Femur (tissue), 1 donor: Measurements from ENCODE around the gene RRAS2.
"Not testable (repeated sequence)": the region's sequence is repeated elsewhere in the genome, so short reads cannot be mapped to it uniquely, and the experiment has no call there.

Experiments
- DNase-seq: peaks from one replicate; pipeline ENCODE4 v3.0.0-alpha.2; 2017

RRAS2 gene

GRCh38 chr11:14358729-14359439 is at the start of gene RRAS2:
Gene RRAS2 (minus strand): TSS chr11:14359183. CDS start chr11:14358870, 313 bp downstream.
- DNase-seq: peak; percentile 86

DNA sequence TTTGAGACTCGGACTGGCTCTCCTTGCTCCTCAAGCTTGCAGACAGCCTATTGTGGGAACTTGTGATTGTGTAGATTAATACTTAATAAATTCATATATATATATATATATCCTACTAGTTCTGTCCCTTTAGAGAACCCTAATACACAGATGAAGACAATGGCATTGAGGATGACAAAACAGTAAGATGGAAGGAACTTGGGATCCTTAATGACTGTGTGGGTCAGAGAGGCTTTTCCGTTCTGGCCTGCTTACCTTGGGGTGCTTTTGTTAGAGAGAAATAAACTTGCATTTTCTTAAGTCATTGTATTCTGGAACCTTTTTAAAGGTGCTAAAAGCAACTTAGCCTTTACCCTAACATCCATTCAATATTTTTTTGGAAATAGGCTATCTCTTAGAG is 49.6 kb upstream of the RRAS2 start:
- DNase-seq: no peak

- not testable (repeated sequence) for DNase-seq
These were observed 47.1 kb upstream of the RRAS2 start for GRCh38 chr11:14406116-14406515.

DNA sequence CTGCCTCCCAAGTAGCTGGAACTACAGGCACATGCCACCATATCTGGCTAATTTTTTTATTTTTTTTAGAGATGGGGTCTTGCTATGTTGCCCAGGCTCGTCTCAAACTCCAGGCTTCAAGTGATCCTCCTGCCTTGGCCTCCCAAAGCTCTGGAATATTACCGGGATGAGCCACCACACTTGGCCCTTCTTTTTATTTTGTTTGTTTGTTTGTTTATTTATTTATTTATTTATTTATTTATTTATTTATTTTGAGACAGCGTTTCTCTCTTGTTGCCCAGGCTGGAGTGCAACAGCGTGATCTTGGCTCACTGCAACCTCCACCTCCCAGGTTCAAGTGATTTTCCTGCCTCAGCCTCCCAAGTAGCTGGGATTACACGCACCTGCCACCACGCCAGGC is 44.5 kb upstream of the RRAS2 start:
- DNase-seq: not testable (repeated sequence)

- no peak for DNase-seq
These were observed 40.1 kb upstream of the RRAS2 start for GRCh38 chr11:14399087-14399486.

DNA sequence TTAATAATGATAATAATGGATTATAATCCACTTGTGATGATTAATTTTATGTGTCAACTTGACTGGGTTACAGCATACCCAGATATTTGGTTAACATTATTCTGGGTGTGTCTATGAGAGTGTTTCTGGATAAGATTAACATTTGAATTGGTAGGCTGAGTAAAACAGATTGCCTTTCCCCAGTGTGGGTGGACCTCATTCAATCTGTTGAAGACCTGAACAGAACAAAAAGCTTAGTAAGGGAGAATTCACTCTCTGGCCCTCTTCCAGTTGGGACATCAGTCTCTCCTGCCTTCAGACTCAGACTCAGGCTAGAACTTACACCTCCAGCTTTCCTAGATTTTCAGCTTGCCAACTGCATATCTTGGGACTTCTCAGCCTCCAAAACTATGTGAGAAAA is 37.3 kb upstream of the RRAS2 start:
- no peak for DNase-seq

DNA sequence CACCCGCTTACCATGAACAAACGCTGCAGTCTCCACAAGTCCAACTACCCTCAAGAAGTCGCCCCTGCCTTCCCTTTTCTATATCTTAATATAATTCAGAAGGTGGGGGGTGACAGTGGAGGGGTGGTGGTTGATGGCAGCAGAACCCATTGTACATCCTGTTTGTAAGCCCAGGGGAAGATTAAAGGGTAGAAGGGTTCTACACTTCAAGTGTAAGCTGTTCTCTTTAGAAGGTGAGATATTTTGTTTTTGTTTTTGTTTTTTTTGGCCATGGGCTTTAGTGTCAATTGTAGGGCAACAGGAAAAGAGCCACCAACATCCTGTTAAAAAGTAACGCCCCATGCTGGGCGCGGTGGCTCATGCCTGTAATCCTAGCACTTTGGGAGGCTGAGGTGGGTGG is 34.9 kb upstream of the RRAS2 start:
- DNase-seq: no peak

GRCh38 chr11:14393129-14393528 is 34.1 kb upstream of the RRAS2 start:
- DNase-seq: no peak

DNA sequence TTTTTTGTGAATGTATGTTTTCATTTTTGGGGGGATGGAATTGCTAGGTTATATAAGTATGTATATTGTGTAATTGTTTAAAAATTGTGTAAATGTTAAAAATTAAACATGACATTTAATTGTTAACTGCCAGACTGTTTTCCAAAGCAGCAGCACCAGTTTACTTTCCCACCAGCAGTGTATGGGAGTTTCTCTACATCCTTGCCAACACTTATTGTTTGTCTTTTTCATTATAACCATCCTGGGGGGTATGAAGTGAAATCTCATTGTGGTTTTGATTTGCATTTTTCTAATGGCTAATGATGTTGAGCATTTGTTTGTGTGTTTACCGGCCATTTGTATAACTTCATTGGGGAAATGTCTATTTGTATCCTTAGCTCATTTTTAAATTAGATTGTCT is 31.7 kb upstream of the RRAS2 start:
- DNase-seq: no peak

DNA sequence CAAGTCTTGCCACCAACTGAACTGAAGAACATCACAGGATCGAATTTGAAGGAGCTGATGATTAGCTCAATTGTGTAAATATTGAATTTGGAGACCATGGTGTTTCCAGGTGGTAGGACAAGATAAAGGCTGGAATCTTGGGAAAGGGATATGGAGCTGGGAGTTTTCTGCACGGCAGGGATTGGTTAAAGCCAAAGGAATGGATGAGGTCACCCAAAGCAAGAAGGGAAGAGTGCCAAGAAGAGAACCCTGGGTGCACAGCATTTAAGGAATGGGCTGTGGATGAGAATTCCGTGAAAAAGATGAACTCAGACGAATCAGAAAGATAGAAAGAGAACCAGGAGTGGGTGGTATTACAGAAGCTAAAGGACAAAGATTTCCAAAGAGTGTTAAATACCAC is 29.4 kb upstream of the RRAS2 start:
- DNase-seq: no peak

DNA sequence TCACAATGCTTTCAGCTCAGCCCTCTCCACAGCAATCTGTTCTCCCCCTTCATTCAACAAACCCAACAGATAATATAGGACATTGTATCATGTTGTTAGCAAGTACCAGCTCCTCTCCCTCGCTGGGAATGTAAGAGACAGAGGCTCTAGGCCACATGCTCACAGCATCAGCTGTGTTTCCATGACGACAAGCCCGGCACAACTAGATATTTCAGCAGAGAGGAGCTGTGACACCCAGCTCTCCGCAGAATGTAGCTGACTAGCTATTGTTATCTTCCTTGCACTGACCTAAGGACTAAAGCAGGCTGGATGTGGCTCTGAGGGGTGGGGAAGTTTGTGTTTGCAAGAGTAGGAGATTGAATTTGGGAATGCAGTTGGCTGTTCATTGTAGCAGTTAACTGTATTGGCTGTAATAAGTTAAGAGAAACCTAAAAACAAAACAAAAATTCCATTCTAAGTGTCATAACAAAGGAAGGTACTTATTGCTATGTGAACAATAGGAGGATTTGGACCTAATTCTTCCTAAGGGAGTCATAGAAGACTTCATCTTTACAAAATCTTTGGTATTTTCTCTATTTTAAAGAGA is 28.0 kb upstream of the RRAS2 start:
- peak; percentile 57 for DNase-seq

DNA sequence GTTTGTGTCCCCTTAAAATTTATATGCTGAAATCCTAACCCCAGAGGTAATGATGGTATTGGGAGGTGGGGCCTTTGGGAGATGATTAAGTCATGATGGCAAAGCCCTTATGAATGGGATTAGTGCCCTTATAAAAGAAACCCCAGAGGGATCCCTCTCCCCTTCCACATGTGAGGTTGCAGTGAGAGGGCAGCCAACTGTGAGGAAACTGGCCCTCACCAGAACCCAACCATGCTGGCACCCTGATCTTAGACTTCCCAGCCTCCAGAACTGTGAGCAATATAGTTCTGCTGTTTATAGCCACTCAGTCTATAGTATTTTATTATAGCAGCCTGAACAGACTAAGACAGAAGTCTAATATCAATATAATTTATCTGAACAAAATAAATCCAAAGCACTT is 27.1 kb upstream of the RRAS2 start:
- no peak for DNase-seq

GRCh38 chr11:14384338-14384737 is 25.4 kb upstream of the RRAS2 start:
- no peak for DNase-seq

DNA sequence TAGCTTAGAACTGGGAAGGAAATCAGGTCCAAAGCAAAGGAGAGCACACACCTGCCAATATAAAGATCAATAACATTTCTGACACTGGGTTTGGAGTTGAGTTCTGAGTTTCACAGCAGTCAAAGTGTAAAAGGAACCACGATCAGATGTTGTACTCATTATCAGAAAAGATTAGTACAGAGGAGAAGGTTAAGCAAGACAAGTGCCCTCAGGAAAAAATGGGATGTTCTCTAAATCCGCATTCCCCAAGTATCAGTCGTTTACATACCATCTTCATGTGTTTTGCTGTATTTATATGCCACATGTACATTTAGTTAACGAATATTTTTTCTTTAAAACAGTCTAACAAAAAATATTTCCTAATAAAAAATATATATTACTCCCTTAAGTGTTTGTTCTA is 23.0 kb upstream of the RRAS2 start:
- no peak for DNase-seq

- DNase-seq: peak; percentile 70
These were observed 22.1 kb upstream of the RRAS2 start for GRCh38 chr11:14380947-14381561.

GRCh38 chr11:14380125-14380936 is 21.3 kb upstream of the RRAS2 start:
- DNase-seq: no peak

DNA sequence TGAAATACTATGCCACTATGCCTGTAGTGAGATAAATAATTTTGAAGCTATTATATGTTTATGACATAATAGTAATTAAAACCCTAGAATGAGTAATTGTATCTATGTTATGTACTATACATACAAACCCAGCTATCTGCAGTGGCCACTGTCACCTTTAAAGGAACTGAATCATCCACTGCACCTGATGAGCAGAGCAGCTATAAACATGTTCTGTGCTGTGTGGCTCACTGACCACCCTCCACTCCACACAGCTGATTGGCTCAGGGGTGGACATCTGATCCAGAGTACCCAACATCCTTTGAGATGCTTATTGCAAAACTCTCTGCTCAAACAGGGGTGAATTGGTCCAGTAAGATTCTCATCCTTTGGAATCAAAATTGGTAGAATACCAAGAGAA is 19.2 kb upstream of the RRAS2 start:
- no peak for DNase-seq

DNA sequence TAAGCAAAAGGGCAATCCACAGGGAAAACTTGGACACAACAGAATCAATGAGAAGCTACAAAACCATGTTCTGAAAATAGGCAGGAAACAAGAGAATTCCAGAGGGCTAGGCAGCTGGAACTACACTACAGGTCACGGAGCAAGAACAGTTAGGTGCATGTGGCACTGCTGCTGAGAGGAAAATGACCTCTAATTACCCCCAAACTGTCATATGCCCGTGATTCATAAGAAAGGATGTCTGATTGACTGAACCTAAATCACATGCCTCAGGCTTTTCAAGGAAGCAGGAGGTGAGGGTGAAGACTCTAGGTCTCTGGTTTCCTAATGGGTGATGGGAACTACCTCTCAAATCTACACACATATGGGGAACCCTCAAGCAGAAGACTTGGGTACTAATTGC is 17.9 kb upstream of the RRAS2 start:
- DNase-seq: no peak

DNA sequence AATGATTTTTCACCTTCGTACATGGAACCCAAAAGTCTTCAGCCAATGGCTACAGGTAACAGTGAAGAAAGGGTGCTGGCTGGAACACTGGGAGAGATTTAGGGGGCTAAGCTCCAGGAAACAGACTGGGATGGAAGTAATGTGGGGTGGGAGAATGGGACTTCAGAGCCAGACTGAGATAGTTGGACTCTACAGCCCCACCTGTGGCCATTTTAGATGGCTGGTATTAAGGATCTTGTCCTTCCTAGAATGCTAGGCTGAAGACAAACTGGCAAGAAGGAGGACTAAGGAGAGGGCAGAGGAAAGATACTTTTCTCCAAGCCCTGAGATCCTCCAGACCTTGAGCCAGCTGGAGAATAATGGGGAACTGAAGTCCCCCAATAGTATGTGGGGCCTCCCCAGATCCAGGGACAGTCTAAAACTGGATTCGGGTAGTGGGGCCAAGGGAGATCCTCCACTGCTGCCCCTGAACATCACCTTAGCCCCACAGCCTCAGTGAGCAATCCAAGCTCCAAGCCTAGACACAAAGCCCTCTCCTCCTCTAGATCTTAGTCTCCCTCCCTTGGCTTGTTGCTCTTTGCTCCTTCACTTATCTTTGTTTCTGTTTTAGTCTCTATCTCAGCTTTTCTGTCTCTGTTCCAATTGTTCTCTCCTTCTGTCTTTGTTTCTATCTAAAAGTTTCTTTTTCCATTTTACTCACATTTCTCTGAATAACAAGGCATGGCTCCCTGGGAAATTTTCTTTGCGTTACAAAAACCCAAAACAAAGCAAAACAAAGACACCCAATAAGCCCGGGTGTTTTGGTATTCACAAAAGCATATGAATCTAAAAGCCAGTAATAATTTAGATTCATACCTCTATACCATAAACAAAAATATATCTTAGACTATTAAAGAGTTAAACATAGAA is 16.2 kb upstream of the RRAS2 start:
- DNase-seq: no peak

DNA sequence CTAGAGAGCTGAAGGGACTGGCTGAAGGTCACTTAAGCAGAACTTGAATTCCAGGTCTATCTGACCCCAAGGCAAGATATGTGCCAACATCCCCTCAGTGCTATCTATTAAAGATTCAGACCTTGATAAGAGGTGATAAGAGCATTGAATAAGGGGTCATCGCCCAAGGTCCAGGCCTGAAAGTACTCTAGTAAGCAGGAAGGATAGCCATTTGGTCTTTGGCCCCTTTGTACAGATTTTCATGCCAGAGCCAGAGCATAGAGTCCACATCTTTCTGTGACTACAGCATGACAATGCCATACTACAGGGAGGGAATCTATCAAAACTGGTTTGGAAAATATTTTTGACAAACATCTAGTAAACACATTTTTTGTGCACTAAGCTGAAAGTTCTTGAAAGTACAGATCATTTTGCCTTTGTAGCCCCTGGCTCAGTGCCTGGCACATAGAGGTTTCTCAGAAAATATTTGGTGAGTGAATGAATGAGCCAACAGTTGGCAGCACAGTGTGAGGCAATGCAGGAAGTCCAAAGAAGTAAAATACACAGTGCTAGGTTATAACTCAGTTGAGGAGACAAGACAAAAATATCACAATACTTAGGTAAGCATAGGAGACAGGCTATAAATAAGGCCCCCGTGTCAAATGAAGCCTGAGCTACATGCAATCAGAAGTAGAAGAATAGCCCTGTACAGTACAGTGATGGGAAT is 15.1 kb upstream of the RRAS2 start:
- DNase-seq: peak; percentile 30

DNA sequence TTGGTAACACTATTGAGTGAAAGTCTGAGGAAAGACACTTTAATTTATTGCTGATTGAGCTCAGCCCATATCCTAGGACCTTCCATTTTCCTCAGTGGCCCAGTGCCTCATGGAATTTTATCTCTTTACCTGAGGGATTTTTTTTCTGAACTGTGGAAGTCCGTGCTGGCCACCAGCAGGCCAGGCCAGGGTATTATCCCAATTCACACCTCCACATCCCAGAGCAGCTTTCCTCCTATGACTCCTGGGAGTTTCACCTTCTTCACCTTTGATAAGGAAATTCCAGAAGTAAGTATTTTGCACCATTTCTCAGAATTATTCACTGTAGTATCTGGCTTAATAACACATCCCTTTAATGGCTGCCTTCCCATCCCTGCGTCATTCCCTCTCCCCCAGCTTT is 13.0 kb upstream of the RRAS2 start:
- no peak for DNase-seq

- no peak for DNase-seq
These were observed 12.3 kb upstream of the RRAS2 start for GRCh38 chr11:14371249-14371648.
